GM18868 (cell line): ENCODE data around the gene RHEB.
"Not testable (repeated sequence)": the region's sequence is repeated elsewhere in the genome, so short reads cannot be mapped to it uniquely, and the experiment has no call there.

Experiments
- ATAC-seq: cut with Tn5 transposase; IDR thresholded peaks from one replicate; pipeline ENCODE4 v1.9.1; 2021; ENCODE audit warnings: mild to moderate bottlenecking, moderate library complexity; ENCODE audit not compliant: unreplicated experiment

RHEB gene

GRCh38 chr7:151536178-151536577, 16.5 kb upstream of the RHEB start:
- not testable (repeated sequence) for ATAC-seq

- no peak for ATAC-seq
Observed at GRCh38 chr7:151529842-151530241, 10.1 kb upstream of the RHEB start.

- ATAC-seq = no peak
Observed at GRCh38 chr7:151524845-151525244, 5.2 kb upstream of the RHEB start.

GRCh38 chr7:151524331-151524730, 4.6 kb upstream of the RHEB start:
- ATAC-seq = no peak

- peak; percentile 1 for ATAC-seq
Observed at GRCh38 chr7:151520419-151521261, 945 bp upstream of the RHEB start.

GRCh38 chr7:151518947-151519764, 539 bp downstream of the RHEB start:
- ATAC-seq = peak; percentile 55

GRCh38 chr7:151518105-151518946, 1.4 kb downstream of the RHEB start:
- ATAC-seq = no peak

- no peak for ATAC-seq
Observed at GRCh38 chr7:151517601-151518104, 2.0 kb downstream of the RHEB start.

- no peak for ATAC-seq
Observed at GRCh38 chr7:151515276-151515565, 4.5 kb downstream of the RHEB start.

- no peak for ATAC-seq
Observed at GRCh38 chr7:151514461-151515275, 5.0 kb downstream of the RHEB start.

- no peak for ATAC-seq
Observed at GRCh38 chr7:151513133-151513532, 6.6 kb downstream of the RHEB start.

GRCh38 chr7:151512353-151512752, 7.3 kb downstream of the RHEB start:
- ATAC-seq = no peak

GRCh38 chr7:151511946-151512345, 7.7 kb downstream of the RHEB start:
- ATAC-seq = no peak

GRCh38 chr7:151511270-151511669, 8.4 kb downstream of the RHEB start:
- ATAC-seq = no peak

GRCh38 chr7:151509670-151510333, 9.9 kb downstream of the RHEB start:
- no peak for ATAC-seq

- no peak for ATAC-seq
Observed at GRCh38 chr7:151508991-151509390, 10.7 kb downstream of the RHEB start.

- no peak for ATAC-seq
Observed at GRCh38 chr7:151507806-151508205, 11.9 kb downstream of the RHEB start.

- no peak for ATAC-seq
Observed at GRCh38 chr7:151506901-151507382, 12.8 kb downstream of the RHEB start.

GRCh38 chr7:151505836-151506468, 13.7 kb downstream of the RHEB start:
- no peak for ATAC-seq
